Stimulated activated CD4-positive, alpha-beta T cell treated with anti-CD3 and anti-CD28 coated beads, Interleukin-4, amount 100 ng/mL, for 4 hours (primary cell): ENCODE data around the gene PRR3.
"Not testable (repeated sequence)": the region's sequence is repeated elsewhere in the genome, so short reads cannot be mapped to it uniquely, and the experiment has no call there.

ENCODE experiments used
- DNase-seq, 2 experiments: peaks; one replicate each; pipeline ENCODE4 v3.0.0-alpha.2; 2020

The PRR3 gene, protein sequence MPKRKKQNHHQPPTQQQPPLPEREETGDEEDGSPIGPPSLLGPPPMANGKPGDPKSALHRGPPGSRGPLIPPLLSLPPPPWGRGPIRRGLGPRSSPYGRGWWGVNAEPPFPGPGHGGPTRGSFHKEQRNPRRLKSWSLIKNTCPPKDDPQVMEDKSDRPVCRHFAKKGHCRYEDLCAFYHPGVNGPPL

GRCh38 chr6:30556906-30557682 lies at the start of gene PRR3:
TSS of gene PRR3 (plus strand) at chr6:30557295. CDS start at chr6:30557345, 50 bp downstream.
- peak; percentile 77 to 79 for DNase-seq

DNA sequence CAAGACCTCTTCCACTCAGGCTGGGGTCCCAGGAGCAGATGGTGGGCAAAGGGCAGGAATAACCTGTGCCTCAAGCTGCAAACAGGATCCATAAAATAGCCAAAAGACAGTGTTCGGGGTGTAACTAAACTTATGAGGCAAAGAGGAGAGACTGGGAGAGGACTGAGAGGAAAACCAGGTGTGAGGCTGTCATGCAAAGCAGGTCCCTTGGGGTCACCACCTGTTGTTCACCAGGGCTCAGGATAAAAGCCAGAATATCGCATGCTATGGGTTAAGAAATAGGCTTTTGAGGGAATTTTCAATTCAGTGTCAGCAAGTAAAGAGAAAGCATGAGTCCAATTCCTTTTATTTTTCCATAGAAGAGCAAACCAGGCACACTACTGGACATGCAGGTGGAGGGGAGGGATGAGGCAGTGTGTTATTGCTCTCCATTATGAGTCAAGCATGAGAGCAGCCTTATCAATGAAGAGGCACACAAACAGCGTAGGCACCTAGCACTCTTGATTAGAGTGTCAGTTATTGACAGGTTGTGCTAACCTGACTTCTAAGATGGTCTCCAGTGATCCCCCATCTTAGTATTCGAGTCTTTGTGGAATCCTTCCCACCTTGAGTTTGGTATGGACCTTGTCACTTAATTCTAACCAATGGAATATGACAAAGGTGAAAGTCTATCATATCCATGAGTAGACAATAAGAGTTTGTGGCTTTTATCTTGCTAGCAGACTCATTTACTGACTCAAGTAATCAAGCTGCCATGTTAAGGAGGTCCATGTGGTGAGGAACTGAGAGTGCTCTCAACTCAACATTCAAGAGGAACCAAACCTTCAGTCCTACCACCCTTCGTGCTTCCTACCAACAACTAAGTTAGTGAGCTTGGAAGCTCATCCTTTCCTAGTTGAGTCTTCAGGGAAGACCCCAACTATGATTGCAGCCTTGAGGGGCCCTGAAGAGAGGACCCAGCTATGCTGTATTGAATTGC lies 49.0 kb upstream of the PRR3 start:
- DNase-seq = no peak

- no peak for DNase-seq
These were observed 48.0 kb upstream of the PRR3 start for GRCh38 chr6:30508890-30509736.

GRCh38 chr6:30510419-30511168 lies 46.5 kb upstream of the PRR3 start:
- DNase-seq = no peak

- no peak for DNase-seq
These were observed 45.9 kb upstream of the PRR3 start for GRCh38 chr6:30511169-30511546.

DNA sequence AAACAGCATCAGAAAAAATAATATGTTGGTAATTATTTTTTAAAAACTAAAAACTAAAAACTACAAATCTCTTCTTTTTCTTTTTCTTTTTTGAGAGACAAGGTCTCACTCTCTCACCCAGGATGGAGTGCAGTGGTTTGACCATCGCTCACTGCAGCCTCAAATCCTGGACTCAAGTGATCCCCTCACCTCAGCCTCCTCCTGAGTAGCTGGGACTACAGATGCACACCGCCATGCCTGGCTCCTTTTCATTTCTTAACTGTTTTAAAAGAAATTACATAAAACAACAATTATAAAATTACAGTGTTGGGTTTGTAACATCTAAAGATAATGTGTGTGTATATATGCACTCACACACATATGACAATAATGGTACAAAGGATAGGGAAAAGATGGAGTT lies 43.6 kb upstream of the PRR3 start:
- DNase-seq = no peak

DNA sequence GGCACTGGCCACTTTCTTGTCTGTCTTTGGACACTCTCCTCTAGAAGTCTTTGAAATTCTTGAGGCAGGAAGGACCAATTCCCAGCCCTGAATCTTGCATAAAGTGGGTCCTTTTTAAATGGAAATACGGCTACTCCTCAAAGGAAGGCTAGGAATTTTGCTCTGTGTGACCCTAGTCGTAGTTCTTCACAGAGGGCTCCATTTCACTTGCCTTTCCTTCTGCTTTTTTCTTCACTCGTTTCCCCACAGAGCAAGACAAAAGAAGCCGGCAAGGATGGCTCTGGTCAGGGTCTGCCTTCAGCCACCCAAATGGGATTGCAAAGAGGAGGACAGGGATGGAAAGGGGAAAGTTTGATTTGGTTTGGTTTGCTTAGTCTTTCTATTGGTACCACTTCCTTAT lies 42.0 kb upstream of the PRR3 start:
- no peak for DNase-seq

DNA sequence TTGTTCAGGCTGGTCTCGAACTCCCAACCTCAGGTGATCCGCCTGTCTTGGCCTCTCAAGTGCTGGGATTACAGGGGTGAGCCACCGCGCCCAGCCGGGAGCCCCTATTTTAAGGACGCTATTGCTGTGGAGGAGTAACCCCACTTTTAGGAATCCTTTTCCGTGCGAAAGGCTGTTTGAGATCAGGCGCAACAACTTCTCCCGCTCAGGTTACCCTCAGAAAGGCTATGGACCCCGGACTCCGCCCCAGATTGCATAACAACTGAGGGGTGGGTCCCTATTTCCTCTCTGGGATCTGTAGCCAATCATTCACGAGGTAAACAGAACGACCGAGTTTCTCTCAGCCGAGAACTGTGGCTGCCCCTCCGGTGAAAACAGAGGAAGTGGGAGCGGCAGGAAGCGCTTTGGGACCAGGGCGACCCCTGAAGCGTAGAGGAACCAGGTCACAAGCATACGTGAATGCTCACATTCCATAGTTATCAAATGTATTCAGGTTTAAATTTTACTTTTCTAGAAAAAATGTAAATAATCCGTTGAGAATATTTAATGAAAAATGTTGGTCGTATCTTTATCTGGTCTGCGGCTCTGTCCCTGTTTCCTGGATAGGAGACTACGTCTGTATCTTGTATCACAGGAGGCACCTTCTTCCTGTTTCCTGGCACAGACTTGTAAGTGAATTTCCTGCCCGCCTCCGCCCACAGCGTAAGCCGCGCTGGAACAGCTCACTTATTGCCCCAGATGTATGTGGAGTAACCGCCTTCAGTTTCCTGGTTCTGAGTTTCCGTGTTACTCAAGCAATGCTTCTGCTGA lies 40.9 kb upstream of the PRR3 start:
- DNase-seq = peak; percentile 79 to 96

DNA sequence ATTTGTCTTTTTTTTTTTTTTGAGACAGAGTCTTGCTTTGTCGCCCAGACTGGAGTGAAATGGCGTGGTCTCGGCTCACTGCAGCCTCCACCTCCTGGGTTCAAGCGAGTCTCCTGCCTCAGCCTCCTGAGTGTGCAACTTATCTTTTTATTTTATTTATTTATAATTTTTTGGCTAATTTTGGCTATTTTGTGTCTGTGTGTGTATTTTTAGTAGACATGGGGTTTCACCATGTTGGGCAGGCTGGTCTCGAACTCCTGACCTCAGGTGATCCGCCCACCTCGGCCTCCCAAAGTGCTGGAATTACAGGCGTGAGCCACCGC lies 40.4 kb upstream of the PRR3 start:
- DNase-seq = not testable (repeated sequence)

DNA sequence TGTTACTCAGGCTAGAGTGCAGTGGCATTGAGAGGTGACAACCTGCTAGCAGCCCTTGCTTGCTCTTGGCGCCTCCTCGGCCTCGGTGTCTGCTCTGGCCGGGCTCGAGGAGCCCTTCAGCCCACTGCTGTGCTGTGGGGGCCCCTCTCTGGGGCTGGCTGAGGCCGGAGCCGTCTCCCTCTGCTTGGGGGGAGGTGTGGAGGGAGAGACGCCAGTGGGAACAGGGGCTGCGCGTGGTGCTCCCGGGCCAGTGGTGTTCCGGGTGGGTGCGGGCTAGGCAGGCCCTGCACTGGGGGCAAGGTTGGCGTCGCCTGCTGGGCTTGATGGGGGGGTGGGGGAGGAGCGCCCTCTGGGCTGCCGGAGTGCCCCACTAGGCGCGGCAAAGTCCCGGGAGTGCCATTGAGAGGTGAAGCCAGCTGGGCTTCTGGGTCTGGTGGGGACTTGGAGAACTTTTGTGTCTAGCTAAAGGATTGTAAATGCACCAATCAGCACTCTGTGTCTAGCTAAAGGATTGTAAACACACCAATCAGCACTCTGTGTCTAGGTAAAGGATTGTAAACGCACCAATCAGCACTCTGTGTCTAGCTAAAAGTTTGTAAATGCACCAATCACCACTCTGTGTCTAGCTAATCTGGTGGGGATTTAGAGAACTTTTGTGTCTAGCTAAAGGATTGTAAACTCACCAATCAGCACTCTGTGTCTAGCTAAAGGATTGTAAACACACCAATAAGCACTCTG lies 39.2 kb upstream of the PRR3 start:
- DNase-seq = not testable (repeated sequence)

- peak in 1 of 2 experiments; percentile 45 for DNase-seq
These were observed 38.5 kb upstream of the PRR3 start for GRCh38 chr6:30518505-30519145.

GRCh38 chr6:30520522-30520921 lies 36.6 kb upstream of the PRR3 start:
- no peak for DNase-seq

- DNase-seq = not testable (repeated sequence)
These were observed 36.0 kb upstream of the PRR3 start for GRCh38 chr6:30521082-30521481.

DNA sequence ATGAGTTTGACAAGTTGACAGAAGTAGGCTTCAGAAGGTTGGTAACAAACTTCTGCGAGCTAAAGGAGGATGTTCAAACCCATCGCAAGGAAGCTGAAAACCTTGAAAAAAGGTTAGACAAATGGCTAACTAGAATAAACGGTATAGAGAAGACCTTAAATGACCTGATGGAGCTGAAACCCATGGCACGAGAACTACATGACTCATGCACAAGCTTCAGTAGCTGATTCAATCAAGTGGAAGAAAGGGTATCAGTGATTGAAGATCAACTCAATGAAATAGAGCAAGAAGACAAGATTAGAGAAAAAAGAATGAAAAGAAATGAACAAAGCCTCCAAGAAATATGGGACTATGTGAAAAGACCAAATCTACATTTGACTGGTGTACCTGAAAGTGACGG lies 35.1 kb upstream of the PRR3 start:
- DNase-seq = not testable (repeated sequence)

- DNase-seq = not testable (repeated sequence)
These were observed 30.7 kb upstream of the PRR3 start for GRCh38 chr6:30526444-30526843.

DNA sequence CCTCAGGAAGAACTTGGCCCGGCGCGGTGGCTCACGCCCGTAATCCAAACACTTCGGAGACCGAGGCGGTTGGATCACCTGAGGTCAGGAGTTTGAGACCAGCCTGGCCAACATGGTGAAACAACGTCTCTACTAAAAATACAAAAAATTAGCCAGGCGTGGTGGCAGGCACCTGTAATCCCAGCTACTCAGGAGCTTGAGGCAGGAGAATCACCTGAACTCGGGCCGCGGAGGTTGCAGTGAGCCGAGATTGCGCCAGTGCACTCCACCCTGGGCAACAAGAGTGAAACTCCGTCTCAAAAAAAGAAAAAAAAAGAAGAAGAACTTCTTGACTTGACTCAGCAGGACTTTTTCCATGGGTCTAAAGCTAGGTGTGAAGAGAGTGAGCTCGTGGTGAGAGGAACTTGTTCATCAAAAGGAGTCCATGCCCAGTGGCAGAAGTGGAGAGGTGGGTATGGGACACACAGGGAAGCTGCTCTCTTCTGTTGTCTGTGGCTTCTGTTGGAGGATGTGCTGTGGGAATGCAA lies 27.7 kb upstream of the PRR3 start:
- peak; percentile 46 to 61 for DNase-seq

GRCh38 chr6:30530014-30530413 lies 27.1 kb upstream of the PRR3 start:
- no peak for DNase-seq

- DNase-seq = no peak
These were observed 23.4 kb upstream of the PRR3 start for GRCh38 chr6:30533460-30534294.
